Hepatocyte (in vitro differentiated cells): ENCODE measurements around the gene ARFIP1.

Source experiments
- CTCF ChIP-seq: fragments of 200-600 bp; sonication (generic); IDR thresholded peaks from 2 replicates; pipeline ENCODE4 v1.5.1; 2016; ENCODE audit warnings: antibody characterized with exemption, mild to moderate bottlenecking; ENCODE audit not compliant: poor library complexity
- EZH2 ChIP-seq: fragments of 200-600 bp; sonication (generic); IDR thresholded peaks from 2 replicates; pipeline ENCODE4 v1.6.1; 2016; ENCODE audit warnings: antibody characterized with exemption, mild to moderate bottlenecking, borderline replicate concordance
- EZH2phosphoT487 ChIP-seq: fragments of 200-600 bp; sonication (generic); IDR thresholded peaks from one replicate; pipeline ENCODE4 v1.6.1; 2018; ENCODE audit warnings: antibody characterized with exemption, mild to moderate bottlenecking, low read depth, moderate library complexity; ENCODE audit not compliant: unreplicated experiment, severe bottlenecking

- TF ChIP-seq CTCF (no peak), EZH2 (no peak), EZH2phosphoT487 (no peak)
Measured at GRCh38 chr4:152805818-152806217, 26.1 kb downstream of the ARFIP1 start.
